Peyer's patch (tissue), 4 donors: ENCODE data around the gene ASCL2.

Experiments used
- CTCF ChIP-seq, 6 experiments: fragments of 450-650 bp in 4 of 6; fragments of 200-600 bp in 2 of 6; sonication (generic) in 1 of 6; IDR thresholded peaks; one replicate each; pipeline ENCODE4 v1.5.1; 2017 to 2019; ENCODE audit warnings: antibody characterized with exemption in 6 of 6, mild to moderate bottlenecking in 3 of 6, moderate library complexity in 1 of 6
- POLR2A ChIP-seq, 2 donors: fragments of 450-650 bp; IDR thresholded peaks; one replicate each; pipeline ENCODE4 v1.5.1; 2017; ENCODE audit warnings: antibody characterized with exemption in 2 of 2, mild to moderate bottlenecking in 2 of 2, moderate library complexity in 2 of 2

GRCh38 chr11:2271327-2272227 lies 1.2 kb upstream of the ASCL2 start:
- no peak for TF ChIP-seq CTCF (IDR thresholded peaks at IDR 0.05)
- TF ChIP-seq POLR2A (IDR thresholded peaks at IDR 0.05): no peak
